22Rv1 (cell line): ENCODE measurements around the gene YTHDF1.

Source experiments
- CTCF ChIP-seq: fragments of 450-650 bp; IDR thresholded peaks from 2 replicates; pipeline ENCODE4 v1.5.1; 2017; ENCODE audit warnings: mild to moderate bottlenecking
- ZFX ChIP-seq: fragments of 450-650 bp; IDR thresholded peaks from 2 replicates; pipeline ENCODE4 v1.6.1; 2017; ENCODE audit warnings: antibody characterized with exemption, borderline replicate concordance

GRCh38 chr20:63187338-63188158, 28.4 kb downstream of the YTHDF1 start:
- TF ChIP-seq CTCF (no peak), ZFX (no peak)
